Gastrocnemius medialis (tissue), 4 donors: Measurements from ENCODE around the gene RYR2.

Experiments
- CTCF ChIP-seq, 5 experiments: fragments of 450-650 bp in 3 of 5; fragments of 200-600 bp in 2 of 5; sonication (generic) in 2 of 5; IDR thresholded peaks in 4 of 5; conservative IDR thresholded peaks in 1 of 5; 1 replicate in 4 of 5; 2 replicates in 1 of 5; pipeline ENCODE4 v1.5.1; 2016 to 2019; ENCODE audit warnings: antibody characterized with exemption in 5 of 5, mild to moderate bottlenecking in 3 of 5, moderate library complexity in 3 of 5
- POLR2A ChIP-seq, 2 donors: fragments of 450-650 bp; IDR thresholded peaks; one replicate each; pipeline ENCODE4 v1.6.1; 2017; ENCODE audit warnings: antibody characterized with exemption in 2 of 2, mild to moderate bottlenecking in 2 of 2, moderate library complexity in 2 of 2

DNA sequence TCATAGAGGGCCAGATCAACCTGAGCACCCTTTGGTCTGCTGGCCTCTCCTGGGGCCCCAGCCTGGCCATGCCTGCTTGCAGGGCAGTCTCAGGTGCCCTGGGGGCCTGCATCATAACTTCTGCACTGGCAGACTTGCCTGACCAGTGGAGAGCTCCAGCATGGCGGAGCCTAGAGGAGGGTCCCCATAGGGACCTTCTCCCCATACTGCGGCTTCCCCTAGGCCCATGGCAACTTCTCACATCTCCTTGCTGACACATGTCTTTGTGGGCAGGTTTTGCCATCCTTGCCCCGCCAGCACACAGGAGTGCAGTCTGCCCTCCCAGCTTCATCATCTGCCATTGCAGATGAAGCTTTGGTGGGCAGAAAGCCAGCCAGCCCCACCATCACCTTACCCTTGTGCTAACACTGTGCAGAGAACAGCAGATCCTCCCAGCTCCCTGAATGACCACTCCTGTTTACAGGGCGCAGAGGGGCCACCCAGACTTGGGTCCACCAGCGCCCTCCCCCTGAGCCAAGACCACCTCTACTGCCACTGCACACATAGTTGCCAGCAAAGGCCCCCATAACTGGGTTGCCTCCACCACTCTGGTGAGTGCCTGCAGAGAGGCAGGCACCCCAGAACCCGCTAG, 797.0 kb downstream of the RYR2 start:
- no peak for TF ChIP-seq CTCF (IDR thresholded peaks at IDR 0.05 in 4 of 5, conservative IDR thresholded peaks at IDR 0.05 in 1 of 5)
- TF ChIP-seq POLR2A (IDR thresholded peaks at IDR 0.05): no peak
